Kidney glomerular epithelial cell (primary cell): ENCODE data around the gene SIGLECL1.

Source experiments
- DNase-seq: peaks from one replicate; lab custom pipeline; 2025; lab: John Stamatoyannopoulos, UW

The SIGLECL1 gene

GRCh38 chr19:51296336-51297093 is 45.6 kb downstream of the SIGLECL1 start:
- no peak for DNase-seq

GRCh38 chr19:51297406-51297805 is 46.5 kb downstream of the SIGLECL1 start:
- DNase-seq, result no peak

- no peak for DNase-seq
These were observed 50.4 kb downstream of the SIGLECL1 start for GRCh38 chr19:51301266-51301665.

GRCh38 chr19:51305479-51305878 is 54.6 kb downstream of the SIGLECL1 start:
- no peak for DNase-seq

- DNase-seq, result no peak
These were observed 60.7 kb downstream of the SIGLECL1 start, which contains the start of gene IGLON5 for GRCh38 chr19:51311351-51312257. Gene IGLON5 (plus strand): TSS chr19:51311644. CDS start chr19:51311848, 204 bp downstream.

- no peak for DNase-seq
These were observed 65.8 kb downstream of the SIGLECL1 start for GRCh38 chr19:51316688-51317087.

- no peak for DNase-seq
These were observed 66.5 kb downstream of the SIGLECL1 start for GRCh38 chr19:51317376-51317775.

- DNase-seq, result no peak
These were observed 67.1 kb downstream of the SIGLECL1 start for GRCh38 chr19:51317968-51318367.
